ENCODE measurements around the gene CCR7. TPM values are rescaled to one million over a fixed set of nuclear protein-coding genes. Genes with fewer than 3 reads are reported as not detected.

The CCR7 gene
- total and polyA plus RNA-seq, 2 donors from 2014 or later, result 0.17 to 7.1 TPM

GRCh38 chr17:40518401-40519088 lies 46.7 kb downstream of the CCR7 start:
- TF ChIP-seq CTCF (IDR thresholded peaks at IDR 0.05; ENCODE audit: borderline replicate concordance, extremely low read depth, insufficient read depth), result no peak
- intact Hi-C loops (cut with DNase I), result no loop called here
- H3K27ac ChIP-seq (ENCODE audit: low read depth in 2 of 2, low read length in 2 of 2), result no peak overlapping the region
- H3K4me3 ChIP-seq (ENCODE audit: low read length in 3 of 3), result no peak overlapping the region
- no peaks in the 10 kb centered on the region for H3K27me3 ChIP-seq (ENCODE audit: control insufficient read depth, insufficient read depth, low read length)
- no peaks in the 10 kb centered on the region for H3K36me3 ChIP-seq (ENCODE audit: control insufficient read depth in 2 of 3, insufficient read depth in 3 of 3, low read length in 3 of 3)
- no peaks in the 10 kb centered on the region for H3K9me3 ChIP-seq (ENCODE audit: control insufficient read depth in 2 of 3, insufficient read depth in 1 of 3, low read length in 3 of 3)
- FAIRE-seq, result no peak
- H3K4me1 ChIP-seq (ENCODE audit: control insufficient read depth in 2 of 3, insufficient read depth in 2 of 3, low read depth in 1 of 3, low read length in 3 of 3), result no peaks in the 10 kb centered on the region
- no peak overlapping the region for H3K9ac ChIP-seq (ENCODE audit: low read length in 3 of 3)
- no peak for DNase-seq

- no peak for FAIRE-seq
- no peaks in the 10 kb centered on the region for H3K4me1 ChIP-seq (ENCODE audit: control insufficient read depth in 2 of 3, insufficient read depth in 2 of 3, low read depth in 1 of 3, low read length in 3 of 3)
- intact Hi-C loops (cut with DNase I), result no loop called here
- no peaks in the 10 kb centered on the region for H3K36me3 ChIP-seq (ENCODE audit: control insufficient read depth in 2 of 3, insufficient read depth in 3 of 3, low read length in 3 of 3)
- H3K9me3 ChIP-seq (ENCODE audit: control insufficient read depth in 2 of 3, insufficient read depth in 1 of 3, low read length in 3 of 3), result no peaks in the 10 kb centered on the region
- H3K9ac ChIP-seq (ENCODE audit: low read length in 3 of 3), result no peak overlapping the region
- TF ChIP-seq CTCF (IDR thresholded peaks at IDR 0.05; ENCODE audit: borderline replicate concordance, extremely low read depth, insufficient read depth), result no peak
- H3K27me3 ChIP-seq (ENCODE audit: control insufficient read depth, insufficient read depth, low read length), result no peaks in the 10 kb centered on the region
- H3K4me3 ChIP-seq (ENCODE audit: low read length in 3 of 3), result no peak overlapping the region
- no peak overlapping the region for H3K27ac ChIP-seq (ENCODE audit: low read depth in 2 of 2, low read length in 2 of 2)
- no peak for DNase-seq
These were observed 47.3 kb downstream of the CCR7 start for GRCh38 chr17:40517981-40518380.

- Histone ChIP-seq H3K27me3 (ENCODE audit: control insufficient read depth, insufficient read depth, low read length) (no peaks in the 10 kb centered on the region), H3K27ac (ENCODE audit: low read depth in 2 of 2, low read length in 2 of 2) (no peak overlapping the region), H3K9me3 (ENCODE audit: control insufficient read depth in 2 of 3, insufficient read depth in 1 of 3, low read length in 3 of 3) (no peaks in the 10 kb centered on the region), H3K36me3 (ENCODE audit: control insufficient read depth in 2 of 3, insufficient read depth in 3 of 3, low read length in 3 of 3) (no peaks in the 10 kb centered on the region), H3K4me3 (ENCODE audit: low read length in 3 of 3) (no peak overlapping the region), H3K9ac (ENCODE audit: low read length in 3 of 3) (no peak overlapping the region), H3K4me1 (ENCODE audit: control insufficient read depth in 2 of 3, insufficient read depth in 2 of 3, low read depth in 1 of 3, low read length in 3 of 3) (no peaks in the 10 kb centered on the region)
- DNase-seq (no peak), FAIRE-seq (no peak)
- no peak for TF ChIP-seq CTCF (IDR thresholded peaks at IDR 0.05; ENCODE audit: borderline replicate concordance, extremely low read depth, insufficient read depth)
- intact Hi-C loops (cut with DNase I), result no loop called here
These were observed 48.0 kb downstream of the CCR7 start for GRCh38 chr17:40517286-40517662.
